NCI-H510A (cell line): ENCODE measurements around the gene MEGF6.
"Not testable (repeated sequence)": the region's sequence is repeated elsewhere in the genome, so short reads cannot be mapped to it uniquely, and the experiment has no call there.

Experiments
- DNase-seq: peaks from one replicate; lab custom pipeline; 2025; lab: John Stamatoyannopoulos, UW

The MEGF6 gene

GRCh38 chr1:3629561-3630160, 18.4 kb upstream of the MEGF6 start:
- no peak for DNase-seq

- DNase-seq = no peak
Observed at GRCh38 chr1:3628445-3628844, 17.1 kb upstream of the MEGF6 start.

- DNase-seq = no peak
Observed at GRCh38 chr1:3627515-3628253, 16.4 kb upstream of the MEGF6 start.

- no peak for DNase-seq
Observed at GRCh38 chr1:3626025-3626424, 14.7 kb upstream of the MEGF6 start.

GRCh38 chr1:3625151-3625907, 14.0 kb upstream of the MEGF6 start:
- no peak for DNase-seq

GRCh38 chr1:3624200-3625136, 13.2 kb upstream of the MEGF6 start, which contains the start of gene TPRG1L:
TPRG1L (plus strand) TSS chr1:3625015; CDS start chr1:3625073, 58 bp downstream.
- peak; percentile 64 for DNase-seq

GRCh38 chr1:3623441-3624199, 12.3 kb upstream of the MEGF6 start:
- DNase-seq = no peak

- not testable (repeated sequence) for DNase-seq
Observed at GRCh38 chr1:3622102-3622501, 10.8 kb upstream of the MEGF6 start.

GRCh38 chr1:3621151-3621671, 9.9 kb upstream of the MEGF6 start:
- DNase-seq = not testable (repeated sequence)

GRCh38 chr1:3620708-3621107, 9.4 kb upstream of the MEGF6 start:
- no peak for DNase-seq

- DNase-seq = no peak
Observed at GRCh38 chr1:3618881-3619671, 7.8 kb upstream of the MEGF6 start.

GRCh38 chr1:3618531-3618880, 7.2 kb upstream of the MEGF6 start:
- no peak for DNase-seq

GRCh38 chr1:3617806-3618345, 6.6 kb upstream of the MEGF6 start:
- no peak for DNase-seq

- no peak for DNase-seq
Observed at GRCh38 chr1:3616861-3617260, 5.6 kb upstream of the MEGF6 start.

- no peak for DNase-seq
Observed at GRCh38 chr1:3614755-3615742, 3.7 kb upstream of the MEGF6 start.

- no peak for DNase-seq
Observed at GRCh38 chr1:3612123-3612522, 815 bp upstream of the MEGF6 start.

- DNase-seq = no peak
Observed at GRCh38 chr1:3610527-3611169, 660 bp downstream of the MEGF6 start.
